PC-9 (cell line): ENCODE data around the gene GPHN. TPM values are rescaled to one million over a fixed set of nuclear protein-coding genes. Genes with fewer than 3 reads are reported as not detected.
A peak's percentile ranks its signal among the peaks of the same experiment; 100 is the strongest.

Experiments used
- BruUV-seq: library from RNA; stranded (reverse); fragments of 400-500 nt; replicated peaks from 2 replicates; lab custom pipeline; 2021; lab: Mats Ljungman, UMichigan
- CTCF ChIA-PET: fragments of 300-600 bp; sonication (Branson Sonifier 250); formaldehyde crosslinking; loops from one replicate; lab custom pipeline; 2022; ENCODE audit warnings: antibody characterized with exemption; lab: Charles Lee
- POLR2A ChIA-PET: fragments of 300-600 bp; sonication (Branson Sonifier 250); formaldehyde crosslinking; loops from one replicate; lab custom pipeline; 2022; ENCODE audit warnings: antibody characterized with exemption; ENCODE audit not compliant: unreplicated experiment; lab: Charles Lee
- DNase-seq, 2 experiments: peaks; one replicate each; pipeline versions ENCODE4 v3.0.0 to v3.0.0-alpha.2; 2015 to 2022; ENCODE audit warnings: mixed read lengths in 1 of 2
- H2AFZ ChIP-seq: fragments of 200-600 bp; sonication (generic); 2 replicates; pipeline ENCODE4 v1.8.1; 2017; ENCODE audit warnings: antibody characterized with exemption
- H3F3A ChIP-seq: fragments of 200-600 bp; sonication (generic); 2 replicates; pipeline ENCODE4 v1.8.1; 2017; ENCODE audit warnings: antibody characterized with exemption, mild to moderate bottlenecking, low read depth; ENCODE audit not compliant: insufficient read depth
- H3K27ac ChIP-seq: fragments of 200-600 bp; sonication (generic); 2 replicates; pipeline ENCODE4 v1.6.1; 2016; ENCODE audit warnings: mixed run types
- H3K27me3 ChIP-seq: fragments of 200-600 bp; sonication (generic); 2 replicates; pipeline ENCODE4 v1.6.1; 2016; ENCODE audit warnings: low read depth, mixed run types; ENCODE audit not compliant: insufficient read depth
- H3K36me3 ChIP-seq: fragments of 200-600 bp; sonication (generic); 2 replicates; pipeline ENCODE4 v1.6.1; 2016; ENCODE audit warnings: low read depth, mixed run types
- H3K4me1 ChIP-seq: fragments of 200-600 bp; sonication (generic); replicated peaks from 2 replicates; pipeline ENCODE4 v1.6.1; 2016; ENCODE audit warnings: mixed run types; ENCODE audit not compliant: insufficient read depth
- H3K4me2 ChIP-seq: fragments of 200-600 bp; sonication (generic); 2 replicates; pipeline ENCODE4 v1.6.1; 2017; ENCODE audit warnings: mixed run types
- H3K4me3 ChIP-seq: fragments of 200-600 bp; sonication (generic); 2 replicates; pipeline ENCODE4 v1.6.1; 2016; ENCODE audit warnings: mixed run types
- H3K79me2 ChIP-seq: fragments of 200-600 bp; sonication (generic); 2 replicates; pipeline ENCODE4 v1.6.1; 2017; ENCODE audit warnings: low read depth, mixed run types
- H3K9me2 ChIP-seq: fragments of 200-600 bp; sonication (generic); 2 replicates; pipeline ENCODE4 v1.8.1; 2017; ENCODE audit warnings: mild to moderate bottlenecking; ENCODE audit not compliant: insufficient read depth
- H3K9me3 ChIP-seq: fragments of 200-600 bp; sonication (generic); 2 replicates; pipeline ENCODE4 v1.8.1; 2016; ENCODE audit warnings: low read depth; ENCODE audit not compliant: insufficient read depth
- H4K20me1 ChIP-seq: fragments of 200-600 bp; sonication (generic); 2 replicates; pipeline ENCODE4 v1.8.1; 2017; ENCODE audit not compliant: insufficient read depth
- CTCF ChIP-seq: fragments of 200-600 bp; sonication (generic); conservative IDR thresholded peaks from 2 replicates; pipeline ENCODE4 v1.6.1; 2017; ENCODE audit warnings: mixed run types, antibody characterized with exemption, mild to moderate bottlenecking, moderate library complexity
- EZH2 ChIP-seq: fragments of 200-600 bp; sonication (generic); IDR thresholded peaks from 2 replicates; pipeline ENCODE4 v1.8.0; 2017; ENCODE audit warnings: antibody characterized with exemption, low read depth
- intact Hi-C: fragments of 100-400 bp; cut with micrococcal nuclease; formaldehyde crosslinking; loops from one replicate; pipeline ENCODE4 v1.10.0; 2022; ENCODE audit not compliant: unreplicated experiment
- total RNA-seq: library from RNA; stranded (reverse); gene quantifications from 2 replicates; pipeline ENCODE4 v1.2.3, GENCODE V29; 2021

GPHN gene
- total RNA-seq, 1 experiment from 2014 or later: 18.3 TPM

DNA sequence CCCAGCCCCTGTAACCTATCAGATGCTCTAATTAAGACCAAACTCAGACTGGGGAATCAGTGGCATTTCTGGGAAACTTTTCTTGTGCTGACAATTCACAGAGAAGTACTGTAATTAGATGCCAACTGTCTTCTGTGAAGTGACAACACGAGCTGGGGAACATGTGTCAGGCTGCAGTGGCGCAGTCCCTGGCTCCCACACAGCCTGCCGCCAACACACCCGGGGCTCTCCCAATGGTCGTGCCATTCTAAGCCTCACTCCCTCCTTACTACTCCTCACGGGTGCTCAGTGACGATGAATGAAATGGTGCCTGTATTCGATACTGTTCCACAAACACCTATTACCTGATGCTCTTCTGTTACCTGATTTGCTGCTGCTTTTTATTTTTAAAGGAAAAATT lies 699.9 kb downstream of the GPHN start:
- ChIA-PET CTCF (no interaction called here), POLR2A (no interaction called here)
- no peaks in the 10 kb centered on the region for H3K79me2 ChIP-seq
- TF ChIP-seq CTCF: no peak
- TF ChIP-seq EZH2: no peak
- no peaks in the 10 kb centered on the region for H4K20me1 ChIP-seq
- 0 out of 2 replicates have a peak, but pooled peaks cover 3% of the 10 kb centered on the region for H3K9me2 ChIP-seq
- H3K4me2 ChIP-seq: no peak overlapping the region
- no TSS peak for BruUV-seq
- H3F3A ChIP-seq: no peaks in the 10 kb centered on the region
- H2AFZ ChIP-seq: no peak overlapping the region
- H3K9me3 ChIP-seq: no peaks in the 10 kb centered on the region
- H3K36me3 ChIP-seq: no peaks in the 10 kb centered on the region; the same call in 1 of the 2 replicates
- H3K27me3 ChIP-seq: no peaks in the 10 kb centered on the region
- intact Hi-C loops: no loop called here
- H3K27ac ChIP-seq: no peak overlapping the region
- H3K4me3 ChIP-seq: no peak overlapping the region
- no peak for DNase-seq
- H3K4me1 ChIP-seq: no peaks in the 10 kb centered on the region

DNA sequence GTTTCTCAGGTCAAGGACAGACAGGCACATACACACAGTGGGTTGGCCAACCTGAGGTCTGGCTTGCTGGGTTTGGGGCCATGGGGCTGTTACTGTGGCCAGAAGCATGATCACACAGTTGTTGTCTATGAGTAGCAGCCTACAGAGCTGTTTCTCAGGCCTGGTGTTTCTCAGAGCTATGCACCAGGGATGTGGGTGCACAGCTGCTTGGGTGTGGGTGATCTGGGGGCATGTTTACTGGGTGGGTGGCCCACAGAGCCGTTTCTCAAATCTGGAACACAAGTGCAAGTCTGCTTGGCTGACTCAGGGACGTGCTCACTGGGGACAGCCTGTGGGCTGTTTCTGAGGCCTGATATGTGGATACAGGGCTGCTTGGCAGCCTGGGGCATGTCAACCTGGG lies 710.2 kb downstream of the GPHN start:
- DNase-seq: no peak
- ChIA-PET CTCF (no interaction called here), POLR2A (no interaction called here)
- BruUV-seq: no TSS peak
- H3K79me2 ChIP-seq: no peaks in the 10 kb centered on the region
- H3K9me3 ChIP-seq: no peaks in the 10 kb centered on the region
- H2AFZ ChIP-seq: no peak overlapping the region
- H3K27me3 ChIP-seq: no peaks in the 10 kb centered on the region
- H3K27ac ChIP-seq: no peak overlapping the region
- no peak overlapping the region for H3K4me3 ChIP-seq
- H3K36me3 ChIP-seq: no peaks in the 10 kb centered on the region
- intact Hi-C loops: no loop called here
- H3K4me1 ChIP-seq: peaks cover 24% of the 10 kb centered on the region
- peaks cover 20% of the 10 kb centered on the region for H3F3A ChIP-seq
- H4K20me1 ChIP-seq: no peaks in the 10 kb centered on the region
- TF ChIP-seq EZH2 (no peak), CTCF (no peak)
- H3K9me2 ChIP-seq: no peaks in the 10 kb centered on the region
- no peak overlapping the region for H3K4me2 ChIP-seq

- Histone ChIP-seq H3K9me2 (no peaks in the 10 kb centered on the region), H3K27ac (peak overlapping the region; percentile 33; the same call in 1 of the 2 replicates), H3K36me3 (no peaks in the 10 kb centered on the region), H3K9me3 (no peaks in the 10 kb centered on the region), H3K4me2 (peak overlapping the region; percentile 53), H3K4me3 (no peak overlapping the region), H3F3A (peaks cover 20% of the 10 kb centered on the region), H3K79me2 (no peaks in the 10 kb centered on the region), H4K20me1 (no peaks in the 10 kb centered on the region), H3K4me1 (peaks cover 24% of the 10 kb centered on the region), H2AFZ (no peak overlapping the region), H3K27me3 (no peaks in the 10 kb centered on the region)
- CTCF ChIA-PET: no interaction called here
- BruUV-seq: no TSS peak
- TF ChIP-seq EZH2 (no peak), CTCF (no peak)
- intact Hi-C loops: loop anchor here (1.0 kb wide), 3 partner anchors 20 to 54 kb away; partner anchors contain the start of gene PALS1
- POLR2A ChIA-PET: interaction anchor here (0.7 to 1.4 kb wide), 4 partner anchors 29 to 205 kb away, joined by 4 to 18 read pairs (median 5); no protein-coding TSS in a partner anchor
- peak; percentile 24 to 97 for DNase-seq
Observed at GRCh38 chr14:67221248-67221981, 713.5 kb downstream of the GPHN start.
